Activated CD4-positive, alpha-beta memory T cell treated with anti-CD3 and anti-CD28 coated beads, Interleukin-2, amount 10 ng/mL, durations not matched to agents 7 days and 5 days (primary cell): ENCODE data around the gene SCMH1. TPM values are rescaled to one million over a fixed set of nuclear protein-coding genes. Genes with fewer than 3 reads are reported as not detected.

ENCODE experiments used
- CTCF ChIA-PET: fragments of 350-600 bp; sonication (Branson Sonifier 250); formaldehyde crosslinking; loops from one replicate; lab custom pipeline; 2021; ENCODE audit warnings: antibody characterized with exemption, inconsistent platforms; lab: Charles Lee
- POLR2A ChIA-PET: fragments of 350-600 bp; sonication (Branson Sonifier 250); formaldehyde crosslinking; loops from one replicate; lab custom pipeline; 2021; ENCODE audit warnings: antibody characterized with exemption; lab: Charles Lee
- DNase-seq: peaks from one replicate; pipeline ENCODE4 v3.0.0-alpha.2; 2020
- H3K27ac Mint-ChIP-seq: one replicate; pipeline ENCODE4 v1.8.0; 2021; ENCODE audit warnings: mild to moderate bottlenecking, mixed read lengths
- H3K27me3 Mint-ChIP-seq: one replicate; pipeline ENCODE4 v1.8.0; 2021; ENCODE audit warnings: mixed read lengths
- H3K36me3 Mint-ChIP-seq: one replicate; pipeline ENCODE4 v1.8.0; 2021; ENCODE audit warnings: low read depth, mixed read lengths
- H3K4me1 Mint-ChIP-seq: one replicate; pipeline ENCODE4 v1.8.0; 2021; ENCODE audit warnings: mixed read lengths
- H3K4me3 Mint-ChIP-seq: one replicate; pipeline ENCODE4 v1.8.0; 2021; ENCODE audit warnings: mild to moderate bottlenecking, mixed read lengths
- H3K9me3 Mint-ChIP-seq: one replicate; pipeline ENCODE4 v1.8.0; 2021; ENCODE audit warnings: mixed read lengths
- total RNA-seq, 2 experiments: library from RNA; stranded (reverse); gene quantifications; one replicate each; pipeline ENCODE4 v1.2.3, GENCODE V29; 2021

Gene SCMH1
- total RNA-seq, 2 experiments from 2014 or later, result 20.1 to 20.2 TPM

DNA sequence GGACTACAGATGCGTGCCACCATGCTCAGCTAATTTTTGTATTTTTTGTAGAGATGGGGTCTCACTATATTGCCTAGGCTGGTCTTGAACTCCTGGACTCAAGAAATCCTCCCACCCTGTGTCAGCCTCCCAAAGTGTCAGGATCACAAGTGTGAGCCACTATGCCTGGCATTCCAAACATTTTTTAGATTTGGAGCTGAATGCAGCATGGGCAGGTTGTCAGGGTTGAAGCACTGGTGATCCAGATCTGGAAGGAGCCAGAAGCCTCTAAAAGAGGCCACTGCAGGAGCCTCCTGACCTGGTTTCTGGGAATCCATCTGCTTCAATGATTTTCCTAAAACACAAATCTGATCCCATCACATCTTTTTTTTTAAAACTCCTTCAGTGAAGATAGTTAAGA is 264.4 kb downstream of the SCMH1 start:
- H3K4me1 Mint-ChIP-seq, result peaks cover 31% of the 10 kb centered on the region
- DNase-seq, result no peak
- no peak overlapping the region for H3K27ac Mint-ChIP-seq
- H3K9me3 Mint-ChIP-seq, result no peaks in the 10 kb centered on the region
- peaks cover 4% of the 10 kb centered on the region for H3K27me3 Mint-ChIP-seq
- no peak overlapping the region for H3K4me3 Mint-ChIP-seq
- POLR2A ChIA-PET, result interaction anchor here (3.7 kb wide), 1 partner anchor 116 kb away, joined by 45 read pairs; the partner anchor contains the start of gene CITED4
- H3K36me3 Mint-ChIP-seq, result peaks cover 17% of the 10 kb centered on the region
- CTCF ChIA-PET, result no interaction called here

Other genes with a start within 250 kb of the SCMH1 start
- under 1 TPM; 0.18 to 0.33 TPM for gene SLFNL1, start 220.6 kb downstream of the SCMH1 start, total RNA-seq
- under 1 TPM in 1 of 2 experiments, not detected in 1; 0.20 TPM for gene FOXO6, start 119.1 kb upstream of the SCMH1 start, total RNA-seq
- not detected for gene EDN2, start 242.4 kb upstream of the SCMH1 start, total RNA-seq